ENCODE results near the gene PLEKHJ1.
A peak's percentile ranks its signal among the peaks of the same experiment; 100 is the strongest.
"Not testable (repeated sequence)": the region's sequence is repeated elsewhere in the genome, so short reads cannot be mapped to it uniquely, and the experiment has no call there.

Gene PLEKHJ1

GRCh38 chr19:2217591-2217990 is 18.5 kb downstream of the PLEKHJ1 start:
- no peak for DNase-seq

DNA sequence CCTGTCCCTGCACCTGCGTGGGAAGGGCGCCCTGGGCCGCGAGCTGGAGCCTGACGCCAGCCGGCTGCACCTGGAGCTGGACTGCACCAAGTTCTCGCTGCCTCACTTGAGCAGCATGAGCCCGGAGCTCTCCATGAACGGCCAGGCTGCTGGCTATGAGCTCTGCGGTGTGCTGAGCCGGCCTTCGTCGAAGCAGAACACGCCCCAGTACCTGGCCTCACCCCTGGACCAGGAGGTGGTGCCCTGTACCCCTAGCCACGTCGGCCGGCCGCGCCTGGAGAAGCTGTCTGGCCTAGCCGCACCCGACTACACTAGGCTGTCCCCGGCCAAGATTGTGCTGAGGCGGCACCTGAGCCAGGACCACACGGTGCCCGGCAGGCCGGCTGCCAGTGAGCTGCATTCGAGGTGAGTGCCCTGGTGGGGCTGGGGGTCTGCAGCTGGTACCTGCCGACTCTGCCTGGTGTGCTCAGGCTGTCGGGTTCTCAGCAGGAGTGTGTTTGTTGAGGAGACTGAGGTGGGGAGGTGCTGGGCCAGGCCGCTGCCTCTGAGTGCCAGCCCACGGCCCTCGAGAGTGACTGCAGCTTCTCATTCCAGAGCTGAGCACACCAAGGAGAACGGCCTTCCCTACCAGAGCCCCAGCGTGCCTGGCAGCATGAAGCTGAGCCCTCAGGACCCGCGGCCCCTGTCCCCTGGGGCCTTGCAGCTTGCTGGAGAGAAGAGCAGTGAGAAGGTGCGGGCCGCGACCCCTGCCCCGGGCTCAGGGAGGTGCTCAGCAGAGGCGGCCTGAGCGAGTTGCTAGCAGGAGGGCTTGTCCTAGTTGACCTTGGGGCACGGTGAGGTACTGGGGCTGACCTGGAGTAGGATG is 19.5 kb downstream of the PLEKHJ1 start:
- no peak for DNase-seq

DNA sequence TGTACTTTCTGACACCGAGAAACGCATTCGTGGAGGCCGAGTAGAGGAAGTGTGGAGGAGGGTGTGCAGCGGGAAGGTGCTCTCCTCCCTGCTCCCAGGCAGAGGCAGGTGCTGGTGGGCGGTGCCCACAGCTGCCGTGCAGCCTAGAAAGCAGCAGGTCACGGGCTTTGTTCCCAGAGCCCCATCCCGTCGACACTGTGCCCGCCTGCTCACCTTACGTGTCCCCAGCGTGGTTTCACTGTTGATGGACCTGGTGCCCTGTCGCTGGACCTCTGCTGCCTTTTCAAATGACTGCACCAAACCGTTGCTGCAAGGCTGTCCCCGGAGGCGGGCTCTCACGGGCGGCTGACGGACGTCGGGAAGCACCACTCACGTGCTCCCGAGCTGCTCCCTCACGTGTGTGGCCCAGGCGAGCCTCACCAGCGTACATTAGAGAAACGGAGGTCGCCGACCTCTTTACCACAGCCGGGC is 20.8 kb downstream of the PLEKHJ1 start:
- no peak for DNase-seq

DNA sequence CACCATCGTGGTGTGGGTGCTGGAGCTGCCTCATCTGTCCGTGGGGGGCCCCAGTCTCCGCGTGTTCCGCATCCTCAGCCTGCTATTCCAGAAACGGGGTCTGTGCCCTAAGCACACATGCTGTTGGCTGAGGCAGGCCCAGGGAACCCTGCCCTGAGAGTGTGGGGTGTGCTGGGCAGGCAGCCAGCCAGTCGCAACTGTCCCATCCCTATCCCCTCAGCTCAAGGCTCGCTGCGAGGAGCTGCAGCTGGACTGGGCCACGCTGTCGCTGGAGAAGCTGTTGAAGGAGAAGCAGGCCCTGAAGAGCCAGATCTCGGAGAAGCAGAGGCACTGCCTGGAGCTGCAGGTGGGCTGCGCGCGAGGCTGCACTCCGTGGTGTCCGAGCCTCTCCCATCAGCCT is 21.9 kb downstream of the PLEKHJ1 start:
- DNase-seq: no peak

GRCh38 chr19:2213799-2214198 is 22.3 kb downstream of the PLEKHJ1 start:
- DNase-seq: no peak

DNA sequence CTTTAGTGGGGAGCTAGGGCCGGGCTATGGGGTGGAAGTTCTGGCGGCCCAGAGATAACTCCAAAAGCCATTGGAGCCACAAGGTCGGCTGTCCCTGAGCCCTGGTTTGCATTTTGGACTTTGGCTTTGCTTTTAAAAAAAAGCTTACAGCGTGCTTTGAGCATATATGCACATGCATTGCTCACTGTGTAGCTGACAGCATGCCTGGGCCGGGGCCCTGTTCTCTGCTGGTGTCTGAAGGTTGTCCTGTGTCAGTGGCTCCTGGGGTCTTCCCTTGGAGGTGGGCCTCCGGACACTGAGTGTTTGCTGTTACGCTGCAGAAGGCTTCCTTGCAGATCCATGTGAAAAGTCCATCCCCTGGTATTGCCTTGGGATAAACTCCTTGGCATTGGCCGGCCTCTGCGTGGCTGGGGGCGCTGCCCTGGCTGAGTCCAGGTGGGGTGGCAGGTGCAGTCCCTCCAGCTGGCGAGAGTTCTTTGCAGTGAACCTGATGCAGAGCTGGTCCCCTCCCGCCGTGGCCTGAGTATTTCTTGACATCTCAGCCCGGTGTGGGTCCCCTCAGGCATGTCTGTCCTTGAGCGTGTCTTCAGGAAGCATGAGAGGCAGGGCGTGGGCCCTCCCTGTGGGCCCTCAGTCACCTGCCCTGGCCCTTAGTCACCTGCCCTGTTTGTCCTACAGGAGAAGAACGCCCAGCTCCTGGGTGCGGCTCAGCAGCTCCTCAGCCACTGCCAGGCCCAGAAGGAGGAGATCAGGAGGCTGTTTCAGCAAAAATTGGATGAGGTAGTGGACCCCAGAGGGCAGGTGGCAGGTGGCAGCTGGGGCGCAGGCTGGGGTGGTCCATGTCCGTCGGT is 23.0 kb downstream of the PLEKHJ1 start:
- no peak for DNase-seq

DNA sequence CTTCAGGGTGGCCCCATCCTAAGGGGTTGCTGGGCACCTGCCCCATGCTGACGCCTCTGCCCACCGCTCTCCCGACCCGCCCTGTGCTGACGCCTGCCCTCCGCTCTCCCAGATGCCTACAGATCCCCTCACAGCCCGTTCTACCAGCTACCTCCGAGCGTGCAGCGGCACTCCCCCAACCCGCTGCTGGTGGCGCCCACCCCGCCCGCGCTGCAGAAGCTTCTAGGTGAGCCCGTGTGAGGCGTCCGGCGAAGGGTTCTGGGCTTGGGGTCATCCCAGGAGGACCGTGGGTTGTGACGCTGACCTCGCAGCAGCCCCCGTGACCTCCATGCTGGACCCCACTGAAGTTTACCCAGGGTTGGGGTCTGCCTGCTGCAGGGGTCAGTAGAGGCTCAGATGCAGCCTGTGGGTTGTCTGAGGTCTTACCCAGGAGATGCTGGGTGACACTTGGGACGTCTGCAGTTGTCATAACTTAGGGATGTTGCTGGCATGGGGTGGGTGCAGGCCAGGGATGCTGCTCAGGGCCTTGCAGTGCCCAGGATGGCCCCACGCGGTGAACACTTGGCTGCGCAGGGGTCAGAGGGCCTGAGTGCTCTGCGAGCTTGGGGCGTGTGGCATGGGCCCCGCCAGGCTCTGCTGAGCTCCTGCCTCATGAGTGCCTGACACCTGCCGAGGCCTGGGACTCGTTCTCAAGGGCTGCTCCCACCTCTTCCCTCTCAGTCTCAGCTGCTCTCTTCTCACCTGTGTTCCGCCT is 25.0 kb downstream of the PLEKHJ1 start:
- no peak for DNase-seq

DNA sequence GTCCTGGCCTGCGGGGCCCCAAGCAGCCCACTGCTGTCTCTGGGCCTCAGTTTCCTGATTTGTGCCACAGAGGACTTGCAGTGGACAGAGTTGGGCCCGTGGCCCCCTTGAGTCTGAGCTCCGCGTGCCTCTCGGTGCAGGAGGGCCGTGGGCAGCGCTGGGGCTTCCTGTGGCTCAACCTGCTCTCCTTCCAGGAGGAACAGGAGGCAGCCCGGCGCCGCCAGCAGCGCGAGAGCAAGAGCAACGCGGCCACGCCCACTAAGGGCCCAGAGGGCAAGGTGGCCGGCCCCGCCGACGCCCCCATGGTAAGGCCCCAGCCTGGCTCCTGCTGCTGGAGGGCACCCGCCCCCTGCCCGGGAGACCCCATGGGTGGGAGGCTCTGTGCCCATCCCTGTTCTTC is 25.9 kb downstream of the PLEKHJ1 start:
- no peak for DNase-seq

- no peak for DNase-seq
Observed at GRCh38 chr19:2209408-2209807, 26.7 kb downstream of the PLEKHJ1 start.

- no peak for DNase-seq
Observed at GRCh38 chr19:2208975-2209374, 27.2 kb downstream of the PLEKHJ1 start.

GRCh38 chr19:2207991-2208860 is 27.9 kb downstream of the PLEKHJ1 start:
- peak in 2 of 3 donors; percentile 46 to 49 for DNase-seq

DNA sequence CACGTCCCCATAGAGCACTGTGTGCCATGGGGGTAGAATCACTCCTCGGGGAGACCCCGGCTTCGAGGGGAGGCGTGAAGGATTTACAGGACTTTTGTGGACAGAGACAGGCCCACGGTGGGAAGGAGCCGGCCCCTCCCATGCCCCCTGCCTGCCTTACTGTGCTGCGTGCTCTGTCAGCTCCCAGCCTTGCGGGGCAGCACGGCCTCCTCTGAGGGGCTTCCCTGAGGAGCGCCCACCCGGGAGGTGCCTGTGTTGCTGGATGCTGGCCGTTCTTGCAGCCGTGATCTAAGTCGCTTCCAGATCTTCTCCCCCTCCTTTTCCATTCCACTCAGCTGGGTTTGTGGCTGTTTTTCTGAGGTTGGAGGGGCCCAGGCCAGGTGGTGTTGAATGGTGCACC is 29.1 kb downstream of the PLEKHJ1 start:
- no peak for DNase-seq

GRCh38 chr19:2202366-2202765 is 33.8 kb downstream of the PLEKHJ1 start:
- DNase-seq: no peak

DNA sequence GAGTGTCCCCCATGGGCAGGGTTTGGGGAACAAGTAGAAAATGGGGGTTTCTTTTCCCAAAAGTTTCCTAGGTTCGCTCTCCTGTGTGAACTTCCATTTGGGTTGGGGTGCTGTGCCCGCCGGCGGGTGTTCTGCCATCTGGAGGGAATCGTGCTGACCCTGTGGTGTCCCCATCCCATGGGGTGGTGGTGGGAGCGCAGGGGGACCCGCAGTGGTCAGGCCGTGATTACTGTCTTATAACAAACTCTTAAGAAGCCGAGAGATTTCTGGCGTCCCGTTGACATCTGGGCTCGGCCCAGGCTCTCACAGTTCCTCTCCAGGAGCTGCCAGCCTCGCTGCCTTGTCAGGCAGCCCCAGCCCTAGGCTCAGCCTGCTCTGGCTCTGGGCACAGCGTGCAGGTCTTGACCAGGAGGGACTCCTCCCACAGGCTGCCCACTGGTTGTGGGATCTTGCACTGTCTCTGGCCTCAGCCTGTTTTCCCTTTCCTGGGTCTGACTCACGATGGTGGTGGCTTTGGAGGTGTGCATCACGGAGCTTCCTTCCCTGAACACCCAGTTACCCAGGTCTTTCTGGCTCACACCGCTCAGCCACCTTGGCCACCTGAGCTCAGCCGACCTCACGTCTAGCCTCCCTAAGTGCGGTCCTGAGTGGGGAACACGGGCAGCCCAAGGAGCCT is 34.5 kb downstream of the PLEKHJ1 start:
- no peak for DNase-seq

GRCh38 chr19:2200624-2201294 is 35.4 kb downstream of the PLEKHJ1 start:
- DNase-seq: not testable (repeated sequence)

- no peak for DNase-seq
Observed at GRCh38 chr19:2199861-2200623, 36.1 kb downstream of the PLEKHJ1 start.

DNA sequence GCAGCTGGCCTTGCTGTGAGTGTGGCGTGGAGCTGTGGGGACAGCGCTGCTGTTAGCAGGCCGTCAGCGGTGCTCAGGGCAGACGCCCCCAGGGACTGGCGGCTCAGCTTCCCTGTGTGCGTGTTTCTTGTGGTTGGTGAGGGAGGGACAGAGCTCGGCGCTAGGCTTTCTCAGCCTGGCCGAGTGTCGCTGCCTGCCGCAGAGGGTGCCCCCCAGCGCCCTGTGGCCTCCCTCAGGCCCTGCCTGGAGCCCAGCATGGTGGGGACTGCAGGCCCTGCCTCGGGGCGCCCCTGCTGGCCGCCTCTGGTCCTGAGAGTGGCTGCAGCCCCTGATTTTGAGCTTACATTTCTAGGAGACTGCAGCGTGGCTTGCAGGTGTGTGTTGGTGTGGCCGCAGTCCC is 36.9 kb downstream of the PLEKHJ1 start:
- DNase-seq: no peak

GRCh38 chr19:2198317-2198716 is 37.8 kb downstream of the PLEKHJ1 start:
- DNase-seq: no peak

DNA sequence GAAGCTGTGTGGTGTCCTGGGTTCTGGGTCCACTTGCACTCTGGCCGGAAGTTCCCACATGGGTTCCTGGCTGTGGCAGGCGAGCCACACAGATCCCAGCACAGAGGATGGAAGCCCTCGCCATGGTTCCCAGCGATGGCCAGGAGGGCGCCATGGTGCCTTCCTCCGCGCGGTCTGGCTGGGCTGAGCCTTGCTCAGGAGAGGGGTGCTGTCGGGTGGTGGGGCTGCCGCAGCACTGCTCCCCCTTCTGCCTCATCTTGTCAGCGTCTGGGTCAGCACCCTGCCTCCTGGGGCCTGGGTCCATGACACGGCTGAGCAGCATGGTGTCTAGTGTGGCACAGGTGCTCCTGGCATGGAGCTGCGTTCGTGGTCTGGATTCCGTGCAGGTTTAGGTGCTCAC is 38.9 kb downstream of the PLEKHJ1 start:
- no peak for DNase-seq

GRCh38 chr19:2195914-2196313 is 40.2 kb downstream of the PLEKHJ1 start:
- no peak for DNase-seq

Data from suppressor macrophage treated with lipopolysaccharide for 1 hour (primary cell).